HG03103 (cell line): ENCODE results near the gene ZC3H6.

Source experiments
- ATAC-seq: cut with Tn5 transposase; IDR thresholded peaks from one replicate; pipeline ENCODE4 v1.9.1; 2021; ENCODE audit warnings: low read depth; ENCODE audit not compliant: unreplicated experiment

The ZC3H6 gene, protein sequence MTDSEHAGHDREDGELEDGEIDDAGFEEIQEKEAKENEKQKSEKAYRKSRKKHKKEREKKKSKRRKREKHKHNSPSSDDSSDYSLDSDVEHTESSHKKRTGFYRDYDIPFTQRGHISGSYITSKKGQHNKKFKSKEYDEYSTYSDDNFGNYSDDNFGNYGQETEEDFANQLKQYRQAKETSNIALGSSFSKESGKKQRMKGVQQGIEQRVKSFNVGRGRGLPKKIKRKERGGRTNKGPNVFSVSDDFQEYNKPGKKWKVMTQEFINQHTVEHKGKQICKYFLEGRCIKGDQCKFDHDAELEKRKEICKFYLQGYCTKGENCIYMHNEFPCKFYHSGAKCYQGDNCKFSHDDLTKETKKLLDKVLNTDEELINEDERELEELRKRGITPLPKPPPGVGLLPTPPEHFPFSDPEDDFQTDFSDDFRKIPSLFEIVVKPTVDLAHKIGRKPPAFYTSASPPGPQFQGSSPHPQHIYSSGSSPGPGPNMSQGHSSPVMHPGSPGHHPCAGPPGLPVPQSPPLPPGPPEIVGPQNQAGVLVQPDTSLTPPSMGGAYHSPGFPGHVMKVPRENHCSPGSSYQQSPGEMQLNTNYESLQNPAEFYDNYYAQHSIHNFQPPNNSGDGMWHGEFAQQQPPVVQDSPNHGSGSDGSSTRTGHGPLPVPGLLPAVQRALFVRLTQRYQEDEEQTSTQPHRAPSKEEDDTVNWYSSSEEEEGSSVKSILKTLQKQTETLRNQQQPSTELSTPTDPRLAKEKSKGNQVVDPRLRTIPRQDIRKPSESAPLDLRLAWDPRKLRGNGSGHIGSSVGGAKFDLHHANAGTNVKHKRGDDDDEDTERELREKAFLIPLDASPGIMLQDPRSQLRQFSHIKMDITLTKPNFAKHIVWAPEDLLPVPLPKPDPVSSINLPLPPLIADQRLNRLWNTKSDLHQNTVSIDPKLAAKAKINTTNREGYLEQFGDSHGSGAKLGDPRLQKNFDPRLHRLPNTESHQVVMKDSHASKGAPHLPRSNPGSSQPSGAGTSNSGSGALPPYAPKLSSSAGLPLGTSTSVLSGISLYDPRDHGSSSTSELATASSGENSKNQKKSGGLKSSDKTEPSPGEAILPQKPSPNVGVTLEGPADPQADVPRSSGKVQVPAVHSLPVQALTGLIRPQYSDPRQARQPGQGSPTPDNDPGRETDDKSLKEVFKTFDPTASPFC

GRCh38 chr2:112275311-112275886, at the start of gene ZC3H6:
Gene ZC3H6, plus strand, starts transcription at chr2:112275597. Its CDS starts 398 bp downstream, at chr2:112275995.
- ATAC-seq, result peak; percentile 95

- no peak for ATAC-seq
These were observed 46.0 kb upstream of the ZC3H6 start for GRCh38 chr2:112229348-112229747.

GRCh38 chr2:112230371-112230770, 45.0 kb upstream of the ZC3H6 start:
- ATAC-seq, result no peak

GRCh38 chr2:112239862-112240261, 35.5 kb upstream of the ZC3H6 start:
- no peak for ATAC-seq

DNA sequence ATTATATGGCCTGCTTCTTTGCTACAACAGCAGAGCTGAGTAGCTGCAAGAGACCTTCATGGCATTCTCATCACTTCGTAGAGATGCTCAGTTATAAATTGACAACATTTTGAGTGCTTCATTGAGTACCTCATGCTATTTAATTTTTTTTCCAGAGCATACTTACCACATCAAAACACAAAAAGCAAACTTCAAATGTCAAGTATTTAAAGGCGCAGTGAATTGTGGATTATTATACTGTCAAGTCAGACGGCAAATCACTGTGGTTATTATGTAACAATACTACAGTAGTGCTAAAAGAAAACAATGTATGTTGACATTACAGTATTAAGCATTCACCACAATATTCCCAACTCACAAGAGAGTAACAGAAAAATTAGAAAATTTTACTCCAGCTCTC, 33.0 kb upstream of the ZC3H6 start:
- ATAC-seq, result no peak

DNA sequence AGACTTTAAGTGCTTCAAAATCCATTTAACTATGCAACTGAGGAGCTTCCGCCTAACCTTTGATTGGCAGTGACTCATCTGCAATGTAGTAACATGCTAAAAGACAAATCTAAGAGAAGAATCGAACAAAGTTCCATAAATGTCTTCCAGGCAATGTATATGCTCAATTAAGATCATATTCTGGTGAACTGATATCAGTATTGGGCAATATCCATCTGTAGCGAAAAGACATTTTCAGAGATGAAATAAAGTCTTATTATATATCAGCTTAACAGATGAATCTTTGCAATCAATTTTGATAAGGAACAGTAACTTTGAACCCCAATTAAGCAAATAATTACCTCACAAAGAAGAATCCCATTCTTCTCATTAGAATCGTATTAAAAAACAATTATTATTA, 32.2 kb upstream of the ZC3H6 start:
- no peak for ATAC-seq

DNA sequence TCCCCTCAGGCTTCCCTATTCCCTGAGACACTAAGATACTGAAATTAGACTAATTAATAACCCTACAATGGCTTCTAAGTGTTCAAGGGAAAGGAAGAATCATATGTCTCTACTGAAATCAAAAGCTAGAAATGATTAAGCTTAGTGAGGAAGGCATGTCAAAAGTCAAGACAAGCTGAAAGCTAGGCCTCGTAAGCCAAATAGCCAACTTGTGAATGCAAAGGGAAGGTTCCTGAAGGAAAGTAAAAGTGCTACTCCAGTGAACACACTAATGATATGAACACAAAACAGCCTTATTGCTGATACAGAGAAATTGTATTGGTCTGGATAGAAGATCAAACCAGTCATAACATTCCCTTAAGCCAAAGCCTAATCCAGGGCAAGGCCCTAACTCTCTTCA, 30.5 kb upstream of the ZC3H6 start:
- no peak for ATAC-seq

DNA sequence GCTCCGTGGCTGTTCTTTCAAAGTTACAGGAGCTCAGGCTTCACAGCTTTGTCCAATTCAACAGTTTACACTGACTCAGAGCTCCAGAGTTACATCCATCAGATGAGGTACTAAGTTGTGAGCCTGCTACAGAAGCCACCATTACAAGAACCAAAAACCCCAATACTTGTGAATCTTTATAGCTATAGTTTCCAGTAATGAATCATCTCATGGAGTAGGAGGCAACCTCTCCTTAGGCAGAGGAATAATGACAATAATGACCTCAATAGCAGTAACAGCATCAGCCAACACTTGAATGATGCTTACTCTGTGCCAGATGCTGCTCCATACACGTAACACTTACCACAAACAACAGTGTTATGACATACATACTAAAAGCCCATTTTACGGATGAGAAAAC, 24.1 kb upstream of the ZC3H6 start:
- ATAC-seq, result no peak

GRCh38 chr2:112253261-112253815, 22.1 kb upstream of the ZC3H6 start:
- no peak for ATAC-seq

DNA sequence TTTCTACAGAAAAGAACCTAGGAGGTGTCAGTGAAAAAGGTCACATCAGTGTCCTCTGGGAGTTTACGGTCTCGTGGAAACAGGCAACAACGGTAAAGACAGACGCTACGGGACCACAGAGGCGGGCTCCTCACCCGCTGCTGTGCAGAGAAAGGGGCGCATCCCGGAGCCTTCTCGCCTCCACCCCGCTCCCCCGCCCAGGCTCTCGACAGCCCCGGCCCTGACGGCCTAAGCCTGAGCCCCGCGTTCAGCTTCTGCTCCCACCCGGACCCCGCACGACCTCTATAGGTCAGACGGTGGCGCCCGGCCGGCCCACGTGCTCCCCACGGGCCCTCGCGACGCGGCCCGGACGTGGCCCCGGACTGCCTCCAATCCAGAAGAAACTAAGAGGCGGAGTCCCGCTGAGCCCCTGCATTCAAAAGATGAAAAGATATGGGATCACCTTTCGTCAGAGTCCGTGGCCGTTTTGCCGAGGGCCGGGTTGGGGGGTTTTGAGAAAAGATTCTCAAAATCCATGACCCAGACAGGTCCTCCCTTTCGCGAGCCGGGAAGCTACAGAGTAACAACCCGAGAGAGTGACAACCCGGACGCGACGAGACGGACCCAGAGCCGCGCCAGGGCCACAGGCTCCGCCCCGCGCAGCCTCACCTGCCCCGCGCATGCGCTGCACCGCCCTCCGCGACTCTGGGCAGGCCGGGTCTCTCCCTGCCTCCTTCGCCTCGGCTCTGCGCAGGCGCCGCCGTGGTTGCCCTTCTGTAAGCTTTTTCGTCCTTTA, 20.7 kb upstream of the ZC3H6 start, which contains the start of gene ZC3H8:
ZC3H8 (minus strand) TSS at position 577 of the 775 bp plus-strand sequence; CDS start at position 516, 61 bp downstream.
- ATAC-seq, result peak; percentile 73

DNA sequence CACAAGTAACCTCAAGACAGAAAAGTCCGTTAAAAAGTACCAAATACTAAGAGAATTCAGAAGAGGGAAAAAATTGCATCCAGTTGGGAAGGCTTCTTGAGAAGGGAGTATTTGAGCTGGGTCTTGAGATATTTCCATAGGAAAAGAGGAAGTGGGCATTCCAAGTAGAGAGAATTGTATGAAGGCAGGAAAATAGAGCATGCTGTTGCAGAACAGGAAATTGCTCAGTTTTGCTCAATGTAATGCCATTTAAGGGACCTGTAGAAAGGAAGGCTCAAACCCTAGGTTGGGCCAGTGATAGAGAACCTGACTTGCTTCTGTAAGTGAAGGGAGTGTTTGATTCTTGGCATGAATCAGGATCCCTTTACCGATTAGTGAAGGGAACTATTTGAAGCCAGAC, 19.5 kb upstream of the ZC3H6 start:
- ATAC-seq, result no peak

GRCh38 chr2:112256654-112257053, 18.7 kb upstream of the ZC3H6 start:
- no peak for ATAC-seq

DNA sequence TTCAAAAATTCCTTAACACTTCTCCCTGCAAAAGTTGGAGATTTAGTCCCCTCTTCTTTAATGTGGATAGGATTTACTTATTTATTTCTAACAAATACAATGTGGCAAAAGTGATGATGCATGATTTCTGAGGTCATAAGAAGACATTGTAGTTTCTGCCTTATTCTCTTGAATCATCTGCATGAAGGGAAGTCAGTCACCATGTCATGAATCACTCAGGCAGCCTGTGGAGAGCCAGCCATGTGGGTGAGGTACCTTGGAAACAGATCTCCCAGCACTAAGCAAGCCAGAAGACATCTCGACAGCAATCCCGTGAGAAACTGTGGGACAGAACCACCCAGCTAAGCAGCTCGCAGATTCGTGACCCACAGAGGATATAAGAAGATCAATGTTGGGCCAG, 17.8 kb upstream of the ZC3H6 start:
- ATAC-seq, result no peak

DNA sequence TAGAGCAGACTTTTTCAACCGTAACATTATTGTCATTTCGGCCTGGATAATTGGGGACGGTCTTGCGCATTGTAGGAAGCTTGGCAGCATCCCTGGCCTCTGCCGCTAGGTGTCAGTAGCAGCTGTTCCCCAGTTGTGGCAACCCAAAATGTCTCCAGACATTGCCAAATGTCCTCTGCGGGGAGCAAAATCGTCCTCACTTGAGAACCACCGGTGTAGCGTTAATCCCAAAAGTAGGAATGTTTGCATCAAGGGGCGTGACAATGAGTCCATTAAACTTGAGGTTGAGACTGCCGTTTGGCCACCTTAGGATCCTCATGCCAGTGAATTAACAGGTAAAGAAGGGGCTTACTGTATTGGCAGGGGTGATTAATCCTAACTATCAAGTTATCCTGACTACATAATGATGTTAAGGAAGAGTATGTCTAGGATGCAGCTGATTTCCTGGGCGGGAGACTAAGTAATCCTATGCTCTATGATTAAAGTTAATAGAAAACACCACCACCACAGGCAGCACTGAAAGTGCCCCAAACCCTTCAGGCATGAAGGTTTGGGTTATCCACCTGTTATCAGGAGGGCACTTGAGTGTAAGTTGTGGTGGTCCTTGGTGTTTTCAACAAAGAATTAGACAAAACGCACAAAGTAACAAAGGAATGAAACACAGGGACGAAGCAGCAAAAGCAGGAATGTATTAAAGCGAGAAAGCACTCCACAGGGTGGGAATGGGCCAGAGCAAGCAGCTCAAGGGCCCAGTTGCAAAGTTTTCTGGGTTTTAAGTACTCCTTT, 15.7 kb upstream of the ZC3H6 start:
- peak; percentile 38 for ATAC-seq

GRCh38 chr2:112260295-112260625, 15.1 kb upstream of the ZC3H6 start:
- ATAC-seq, result no peak

DNA sequence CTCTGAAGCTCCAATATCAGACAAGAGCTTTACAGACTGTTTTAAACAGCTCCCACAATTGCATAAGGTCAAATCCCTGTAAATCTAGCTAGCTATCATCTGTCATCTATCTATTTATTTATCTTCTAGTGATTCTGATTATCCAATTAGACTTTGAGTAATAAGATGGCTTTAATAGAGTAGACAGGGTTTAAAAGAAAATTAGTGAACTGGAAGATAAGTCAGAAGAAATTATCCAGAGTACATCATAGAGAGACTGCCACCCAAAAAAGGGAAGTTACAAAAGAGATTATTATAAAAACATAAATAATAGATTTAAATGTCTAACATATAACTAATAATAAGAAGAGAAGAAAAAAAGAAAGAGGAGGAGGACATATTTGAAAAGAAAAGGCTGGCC, 12.5 kb upstream of the ZC3H6 start:
- ATAC-seq, result no peak

DNA sequence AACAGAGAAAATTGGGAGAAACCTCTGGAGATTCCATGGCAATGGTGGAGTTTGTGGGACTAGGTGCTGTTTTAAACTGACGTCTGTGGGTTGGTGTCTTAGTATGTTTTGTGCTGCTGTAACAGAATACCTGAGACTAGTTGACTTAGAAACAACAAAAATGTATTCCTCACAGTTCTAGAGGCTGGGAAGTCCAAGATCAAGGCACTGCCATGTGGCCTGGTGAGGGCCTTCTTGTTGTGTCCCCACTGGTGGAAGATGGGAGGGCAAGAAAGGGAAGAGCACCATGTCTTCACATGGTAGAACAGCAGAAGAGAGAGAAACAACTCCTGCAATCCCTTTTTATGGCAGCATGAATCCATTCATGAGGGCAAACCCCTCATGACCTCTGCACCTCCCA, 6.8 kb upstream of the ZC3H6 start:
- no peak for ATAC-seq

GRCh38 chr2:112272669-112273068, 2.7 kb upstream of the ZC3H6 start:
- no peak for ATAC-seq

- ATAC-seq, result no peak
These were observed 2.0 kb upstream of the ZC3H6 start for GRCh38 chr2:112273349-112273748.
